AG10803 (cell line): ENCODE data around the gene DTX3.
"Not testable (repeated sequence)": the region's sequence is repeated elsewhere in the genome, so short reads cannot be mapped to it uniquely, and the experiment has no call there.

Experiments used
- DNase-seq: peaks from one replicate; pipeline ENCODE4 v3.0.0; 2010; ENCODE audit warnings: low read depth
- H3K4me3 ChIP-seq: 2 replicates; pipeline ENCODE4 v1.5.1; 2011; ENCODE audit warnings: mild to moderate bottlenecking, low read length, control low read depth
- CTCF ChIP-seq: conservative IDR thresholded peaks from 2 replicates; pipeline ENCODE4 v1.5.1; 2011; ENCODE audit warnings: mild to moderate bottlenecking, low read length, control low read depth, inconsistent platforms

The DTX3 gene

DNA sequence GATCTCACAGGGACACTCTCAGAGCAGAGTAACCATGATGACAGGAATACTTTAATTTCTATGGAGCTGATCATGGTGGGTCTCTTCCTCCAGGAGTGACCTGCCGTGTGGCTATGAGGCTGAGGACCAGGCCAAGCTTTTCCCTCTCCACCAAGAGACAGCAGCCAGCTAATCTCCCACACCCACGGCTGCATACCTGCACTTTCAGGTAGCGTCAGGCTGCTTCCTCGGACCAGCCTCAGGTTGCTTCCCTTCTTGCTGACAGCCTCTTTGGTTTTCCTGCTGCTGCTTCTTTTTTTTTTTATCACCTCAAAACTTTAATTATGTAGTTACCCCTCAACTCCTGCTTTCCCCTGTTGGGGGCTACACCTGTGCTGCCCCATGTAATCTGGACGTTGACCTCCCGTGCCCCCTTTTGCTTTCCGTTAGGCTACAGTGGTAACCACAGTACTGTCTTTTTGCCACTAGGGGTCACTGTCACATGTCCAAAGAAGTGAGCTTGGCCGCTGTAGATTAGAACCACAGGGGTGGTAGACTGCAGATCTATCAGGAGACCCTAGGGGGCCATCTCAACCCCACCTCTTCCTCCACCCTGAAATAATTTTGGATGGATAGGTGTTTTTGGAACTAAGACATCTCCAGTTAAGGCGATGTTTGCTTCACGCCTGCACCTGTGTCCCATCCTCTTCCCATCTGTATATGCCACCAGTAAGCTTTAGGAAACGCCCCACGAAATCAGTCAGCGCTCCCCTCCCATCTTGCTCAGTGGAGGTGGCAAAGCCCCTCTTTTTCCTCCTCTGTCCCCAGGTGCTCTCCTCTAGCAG, 21.4 kb upstream of the DTX3 start:
- TF ChIP-seq CTCF = peak; percentile 90
- H3K4me3 ChIP-seq = no peak overlapping the region
- peak; percentile 77 for DNase-seq

- no peak for TF ChIP-seq CTCF
- no peak for DNase-seq
- no peak overlapping the region for H3K4me3 ChIP-seq
These were observed 20.6 kb upstream of the DTX3 start for GRCh38 chr12:57584050-57584449.

- DNase-seq = no peak
- TF ChIP-seq CTCF = no peak
- H3K4me3 ChIP-seq = no peak overlapping the region
These were observed 19.9 kb upstream of the DTX3 start for GRCh38 chr12:57584690-57585089.

- TF ChIP-seq CTCF = no peak
- no peak for DNase-seq
- no peak overlapping the region for H3K4me3 ChIP-seq
These were observed 19.5 kb upstream of the DTX3 start for GRCh38 chr12:57585156-57585555.

- TF ChIP-seq CTCF = no peak
- no peak overlapping the region for H3K4me3 ChIP-seq
- DNase-seq = no peak
These were observed 18.5 kb upstream of the DTX3 start for GRCh38 chr12:57586128-57586527.

- no peak for TF ChIP-seq CTCF
- no peak overlapping the region for H3K4me3 ChIP-seq
- DNase-seq = no peak
These were observed 17.7 kb upstream of the DTX3 start for GRCh38 chr12:57586832-57587429.

GRCh38 chr12:57588951-57589610, 15.5 kb upstream of the DTX3 start:
- not testable (repeated sequence) for DNase-seq, H3K4me3 ChIP-seq
